K562 (cell line): ENCODE results near the gene METTL23.
A peak's percentile ranks its signal among the peaks of the same experiment; 100 is the strongest.

ENCODE experiments used
- ARID2 ChIP-seq: fragments of 450-650 bp; IDR thresholded peaks from 2 replicates; pipeline ENCODE4 v1.6.1; 2017; ENCODE audit warnings: antibody characterized with exemption, mild to moderate bottlenecking
- CREM ChIP-seq: IDR thresholded peaks from 2 replicates; pipeline ENCODE4 v1.6.1; 2014; ENCODE audit warnings: antibody characterized with exemption, low read depth
- EZH2 ChIP-seq: IDR thresholded peaks from 2 replicates; pipeline ENCODE4 v1.6.1; 2012; ENCODE audit warnings: low read depth, mild to moderate bottlenecking, inconsistent platforms, low read length, borderline replicate concordance
- HDGF ChIP-seq: fragments of 450-650 bp; IDR thresholded peaks from 2 replicates; pipeline ENCODE4 v1.6.1; 2016
- NCOA6 ChIP-seq: fragments of 450-650 bp; IDR thresholded peaks from 2 replicates; pipeline ENCODE4 v1.6.1; 2017; ENCODE audit warnings: mild to moderate bottlenecking
- RBBP5 ChIP-seq: fragments of 200-600 bp; sonication (generic); IDR thresholded peaks from 2 replicates; pipeline ENCODE4 v1.6.1; 2012; ENCODE audit warnings: borderline replicate concordance, mild to moderate bottlenecking, low read length, control low read depth, inconsistent platforms; ENCODE audit not compliant: insufficient read depth, poor library complexity, severe bottlenecking
- STAG1 ChIP-seq: sonication (generic); formaldehyde crosslinking; IDR thresholded peaks from 2 replicates; pipeline ENCODE4 v1.5.0; 2020; ENCODE audit warnings: missing genetic modification reagents, borderline replicate concordance
- ZNF274 ChIP-seq: IDR thresholded peaks from 2 replicates; pipeline ENCODE4 v1.6.1; 2011; ENCODE audit warnings: low read depth, mild to moderate bottlenecking, low read length, moderate library complexity, borderline replicate concordance
- ZNF311 ChIP-seq: fragments of 250-450 bp; sonication (Bioruptor Pico); IDR thresholded peaks from 2 replicates; pipeline ENCODE4 v1.4.0; 2020; ENCODE audit warnings: mild to moderate bottlenecking, moderate library complexity
- TF ChIP-seq, protein P1 (sequence below), 3 experiments: IDR thresholded peaks in 2 of 3; conservative IDR thresholded peaks in 1 of 3; 2 replicates each; pipeline ENCODE4 v1.5.1; 2011 to 2012; ENCODE audit warnings: low read length in 3 of 3, mild to moderate bottlenecking in 3 of 3, control low read depth in 2 of 3, improper control_type of control experiment in 1 of 3, inconsistent platforms in 1 of 3, low read depth in 1 of 3, mixed read lengths in 1 of 3, moderate library complexity in 1 of 3; ENCODE audit not compliant: insufficient read depth in 2 of 3
- TF ChIP-seq, protein P2 (sequence below): fragments of 450-650 bp; IDR thresholded peaks from 2 replicates; pipeline ENCODE4 v1.6.1; 2016; ENCODE audit warnings: low read depth, mild to moderate bottlenecking, moderate library complexity
- TF ChIP-seq, protein P3 (sequence below), 3 experiments: fragments of 200-800 bp in 1 of 3; sonication (Bioruptor generic) in 1 of 3; sonication (generic) in 1 of 3; formaldehyde crosslinking in 1 of 3; IDR thresholded peaks; 2 replicates each; pipeline versions ENCODE4 v1.6.1 to v1.8.0; 2016 to 2022; ENCODE audit warnings: mild to moderate bottlenecking in 2 of 3, missing compliant biosample characterization in 2 of 3, missing genetic modification characterization in 2 of 3, missing genetic modification reagents in 1 of 3

DNA sequence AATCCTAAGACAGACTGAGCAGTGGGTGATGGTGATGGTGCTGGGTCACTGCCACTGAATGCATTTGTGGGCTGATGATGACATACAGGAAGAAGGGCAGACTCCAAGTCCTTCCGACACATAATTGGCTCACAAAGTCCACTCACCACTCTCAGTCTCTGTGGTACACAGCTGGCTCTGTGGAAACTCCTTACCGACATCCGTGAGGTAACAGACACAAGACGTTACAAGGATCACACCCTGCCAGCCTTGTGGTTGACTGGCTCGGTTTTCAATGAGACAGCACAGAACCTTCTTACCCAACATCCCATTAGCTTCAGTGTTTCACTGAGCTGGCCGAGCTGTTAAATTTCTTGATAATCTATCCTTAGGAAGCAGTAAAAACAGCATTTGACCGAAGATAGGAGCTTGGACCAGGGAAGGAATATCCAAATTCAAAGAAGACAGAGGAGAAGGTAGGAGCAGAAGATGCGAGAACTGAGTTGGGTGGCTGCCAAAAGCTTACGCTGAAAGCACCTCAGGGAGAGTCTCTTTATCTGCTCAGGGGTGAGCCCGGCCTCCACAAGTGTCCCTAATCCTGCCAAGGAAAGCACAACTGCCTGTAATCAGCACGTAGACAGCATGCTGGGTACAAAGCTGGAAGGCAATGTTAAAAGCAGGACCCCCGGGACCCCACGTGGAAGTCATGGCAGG lies 10.3 kb upstream of the METTL23 start:
- TF ChIP-seq NCOA6 (no peak), CREM (0 out of 2 replicates have a peak, but pooled peaks have one; percentile 5), HDGF (no peak), EZH2 (no peak), RBBP5 (no peak), ZNF311 (CRISPR knock-in tag) (no peak), ARID2 (no peak), ZNF274 (no peak), STAG1 (no peak)
- TF ChIP-seq, protein P1, sequence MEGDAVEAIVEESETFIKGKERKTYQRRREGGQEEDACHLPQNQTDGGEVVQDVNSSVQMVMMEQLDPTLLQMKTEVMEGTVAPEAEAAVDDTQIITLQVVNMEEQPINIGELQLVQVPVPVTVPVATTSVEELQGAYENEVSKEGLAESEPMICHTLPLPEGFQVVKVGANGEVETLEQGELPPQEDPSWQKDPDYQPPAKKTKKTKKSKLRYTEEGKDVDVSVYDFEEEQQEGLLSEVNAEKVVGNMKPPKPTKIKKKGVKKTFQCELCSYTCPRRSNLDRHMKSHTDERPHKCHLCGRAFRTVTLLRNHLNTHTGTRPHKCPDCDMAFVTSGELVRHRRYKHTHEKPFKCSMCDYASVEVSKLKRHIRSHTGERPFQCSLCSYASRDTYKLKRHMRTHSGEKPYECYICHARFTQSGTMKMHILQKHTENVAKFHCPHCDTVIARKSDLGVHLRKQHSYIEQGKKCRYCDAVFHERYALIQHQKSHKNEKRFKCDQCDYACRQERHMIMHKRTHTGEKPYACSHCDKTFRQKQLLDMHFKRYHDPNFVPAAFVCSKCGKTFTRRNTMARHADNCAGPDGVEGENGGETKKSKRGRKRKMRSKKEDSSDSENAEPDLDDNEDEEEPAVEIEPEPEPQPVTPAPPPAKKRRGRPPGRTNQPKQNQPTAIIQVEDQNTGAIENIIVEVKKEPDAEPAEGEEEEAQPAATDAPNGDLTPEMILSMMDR (IDR thresholded peaks at IDR 0.05 in 2 of 3, conservative IDR thresholded peaks at IDR 0.05 in 1 of 3; ENCODE audit: insufficient read depth in 2 of 3, low read depth in 1 of 3, low read length in 3 of 3): no peak
- TF ChIP-seq, protein P2, sequence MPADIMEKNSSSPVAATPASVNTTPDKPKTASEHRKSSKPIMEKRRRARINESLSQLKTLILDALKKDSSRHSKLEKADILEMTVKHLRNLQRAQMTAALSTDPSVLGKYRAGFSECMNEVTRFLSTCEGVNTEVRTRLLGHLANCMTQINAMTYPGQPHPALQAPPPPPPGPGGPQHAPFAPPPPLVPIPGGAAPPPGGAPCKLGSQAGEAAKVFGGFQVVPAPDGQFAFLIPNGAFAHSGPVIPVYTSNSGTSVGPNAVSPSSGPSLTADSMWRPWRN: no peak
- TF ChIP-seq, protein P3, sequence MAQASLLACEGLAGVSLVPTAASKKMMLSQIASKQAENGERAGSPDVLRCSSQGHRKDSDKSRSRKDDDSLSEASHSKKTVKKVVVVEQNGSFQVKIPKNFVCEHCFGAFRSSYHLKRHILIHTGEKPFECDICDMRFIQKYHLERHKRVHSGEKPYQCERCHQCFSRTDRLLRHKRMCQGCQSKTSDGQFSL (CRISPR knock-in tag; IDR thresholded peaks at IDR 0.05): peak; percentile 63; the same call in 1 of the 2 replicates
- TF ChIP-seq, protein P3 (tag; IDR thresholded peaks at IDR 0.05): no peak
